ENCODE data around the gene FERMT3.

FERMT3 gene

DNA sequence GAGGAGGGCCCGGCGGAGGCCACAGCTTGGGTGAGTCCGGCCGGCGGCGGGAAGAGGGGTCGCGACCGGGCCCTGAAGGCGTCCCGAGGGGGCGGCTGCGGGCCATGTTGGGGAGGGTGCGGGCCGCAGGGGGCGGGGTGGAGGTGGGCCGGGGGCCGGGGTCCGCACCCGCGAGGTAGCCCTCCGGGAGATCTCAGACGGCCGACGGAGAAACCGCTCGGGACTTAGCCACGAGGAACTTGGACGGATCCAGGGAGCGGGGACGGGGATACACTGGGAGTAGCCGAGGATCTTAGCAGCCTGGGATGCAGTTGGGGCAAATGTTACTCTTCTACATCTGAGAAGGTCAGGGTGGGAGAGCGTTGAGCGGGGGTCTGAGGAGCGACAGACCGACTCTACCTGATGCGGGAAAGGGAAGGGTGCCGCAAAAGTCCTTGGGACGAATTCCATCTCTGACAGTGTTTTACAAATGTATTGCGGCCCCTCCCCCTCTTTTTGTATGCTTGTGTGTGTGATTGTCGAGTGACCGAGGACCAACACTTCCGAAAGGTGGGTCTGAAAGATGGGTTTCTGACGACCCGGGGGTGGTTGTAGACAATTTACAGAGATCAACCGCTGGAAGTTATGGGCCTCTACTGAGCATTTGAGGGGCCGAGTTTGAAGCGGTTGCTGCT lies 19.9 kb upstream of the FERMT3 start:
- DNase-seq = no peak

DNA sequence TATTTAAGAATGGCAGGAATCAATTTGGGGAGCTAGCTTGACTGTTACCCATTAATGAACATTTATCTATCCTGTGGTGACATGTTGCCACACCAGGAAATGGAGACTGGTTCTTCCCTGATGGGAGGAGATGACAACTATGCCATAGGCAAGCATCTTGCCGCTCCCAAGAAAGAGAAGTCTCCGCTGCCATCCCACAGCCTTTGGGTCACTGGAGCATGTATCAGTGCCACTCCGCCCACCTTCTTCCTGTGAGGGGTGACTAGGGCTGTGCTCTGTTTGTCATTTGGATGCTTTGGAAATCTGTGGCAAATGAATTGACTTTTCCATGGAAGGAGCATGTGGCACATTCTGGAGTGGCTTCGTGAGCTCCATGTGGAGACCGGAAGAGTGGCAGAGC lies 14.1 kb upstream of the FERMT3 start:
- no peak for DNase-seq

DNA sequence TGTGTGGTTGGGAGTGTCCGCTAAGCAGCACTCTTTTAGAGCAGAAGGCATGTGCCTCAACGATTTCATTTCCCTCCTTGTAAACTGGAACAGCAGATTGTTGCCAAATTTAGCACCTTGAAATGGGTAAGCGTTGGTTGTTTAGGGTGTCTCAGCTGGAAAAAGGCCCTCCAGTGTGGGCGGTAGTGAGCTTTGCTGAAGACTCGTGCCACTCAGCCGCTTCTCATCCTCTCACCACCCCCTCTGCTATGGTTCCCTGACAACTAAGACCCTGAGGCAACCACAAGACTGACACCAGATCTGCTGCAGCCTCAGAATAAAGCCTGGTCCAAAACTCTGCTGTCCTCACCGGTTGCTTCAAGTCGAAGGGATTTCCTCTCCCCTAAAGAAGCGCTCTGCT lies 9.9 kb upstream of the FERMT3 start:
- no peak for DNase-seq

DNA sequence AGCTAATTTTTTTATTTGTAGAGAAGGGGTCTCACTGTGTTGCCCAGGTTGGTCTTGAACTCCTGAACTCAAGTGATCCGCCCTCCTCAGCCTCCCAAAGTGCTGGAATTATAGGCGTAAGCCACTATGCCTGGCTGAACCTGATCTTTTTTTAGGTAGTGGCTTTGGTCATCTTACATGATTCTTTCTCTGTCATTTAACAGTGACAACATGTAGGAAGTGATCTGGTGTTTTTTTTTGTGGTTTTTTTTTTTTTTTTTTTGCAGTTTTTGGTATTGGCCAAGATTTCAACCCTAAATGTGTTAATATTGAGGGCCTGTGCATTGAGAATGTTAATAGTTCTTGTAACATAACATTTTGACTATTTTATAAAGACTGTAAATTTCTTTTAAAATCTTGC lies 8.0 kb upstream of the FERMT3 start:
- no peak for DNase-seq

DNA sequence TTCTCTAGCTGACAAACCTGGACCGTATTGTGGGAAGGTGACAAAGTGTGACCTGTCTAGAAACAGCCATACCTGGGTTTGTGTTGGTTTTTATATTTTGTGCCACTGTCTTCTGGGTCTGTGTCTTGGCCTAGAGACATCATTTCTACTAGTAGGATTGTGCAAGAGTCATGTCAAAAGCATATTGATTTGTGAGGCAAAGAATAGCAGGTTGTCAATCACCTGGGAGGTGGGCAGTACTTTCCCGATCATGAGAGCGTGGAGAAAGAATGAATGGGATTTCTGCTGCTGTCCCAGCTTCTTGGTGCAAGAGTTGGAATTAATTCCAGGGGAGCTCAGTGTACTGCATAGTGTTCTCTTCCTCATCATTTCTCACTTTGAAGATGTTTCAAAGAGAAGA lies 5.0 kb upstream of the FERMT3 start:
- no peak for DNase-seq

DNA sequence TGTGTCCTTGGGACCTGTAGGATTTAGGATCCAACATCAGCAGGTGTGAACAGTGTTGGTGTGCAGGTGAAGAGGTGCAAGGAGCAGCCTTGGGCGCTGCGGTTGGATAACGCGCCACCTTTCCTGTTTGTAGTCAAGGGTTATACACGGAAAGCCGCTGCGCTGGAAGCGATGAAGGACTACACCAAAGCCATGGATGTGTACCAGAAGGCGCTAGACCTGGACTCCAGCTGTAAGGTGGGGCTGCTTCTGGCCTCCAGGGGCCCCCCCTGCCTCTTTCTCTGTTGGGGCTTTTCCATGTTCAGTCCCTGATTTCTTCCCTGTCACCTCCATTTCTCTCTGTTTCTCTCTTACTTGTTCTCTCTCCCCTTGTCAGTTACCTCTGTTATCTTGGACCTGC lies 3.5 kb upstream of the FERMT3 start:
- DNase-seq = no peak

DNA sequence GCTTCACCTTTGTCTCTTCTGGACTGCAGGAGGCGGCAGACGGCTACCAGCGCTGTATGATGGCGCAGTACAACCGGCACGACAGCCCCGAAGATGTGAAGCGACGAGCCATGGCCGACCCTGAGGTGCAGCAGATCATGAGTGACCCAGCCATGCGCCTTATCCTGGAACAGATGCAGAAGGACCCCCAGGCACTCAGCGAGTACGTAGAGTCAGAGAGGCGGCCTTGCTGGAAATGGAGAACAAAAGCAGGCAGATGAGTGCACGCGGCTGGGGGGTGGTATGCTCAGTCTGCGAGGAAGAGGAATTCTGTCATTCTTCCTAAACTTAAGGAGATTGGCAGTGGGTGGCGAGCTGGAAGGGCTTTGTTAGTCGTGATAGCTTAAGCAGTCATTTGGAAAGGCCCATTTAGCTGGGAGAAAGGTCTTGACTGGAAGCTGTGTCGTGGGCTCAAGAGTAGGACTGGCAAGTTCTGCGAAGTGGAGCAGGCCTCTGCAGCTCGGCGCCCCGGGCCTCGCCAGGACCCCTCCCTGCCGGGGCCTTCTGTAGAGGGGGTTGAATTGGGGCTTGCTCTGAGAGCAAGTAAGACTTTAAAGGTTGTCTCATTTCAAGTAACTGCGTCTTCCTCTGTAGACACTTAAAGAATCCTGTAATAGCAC lies 3.0 kb upstream of the FERMT3 start:
- DNase-seq = no peak

DNA sequence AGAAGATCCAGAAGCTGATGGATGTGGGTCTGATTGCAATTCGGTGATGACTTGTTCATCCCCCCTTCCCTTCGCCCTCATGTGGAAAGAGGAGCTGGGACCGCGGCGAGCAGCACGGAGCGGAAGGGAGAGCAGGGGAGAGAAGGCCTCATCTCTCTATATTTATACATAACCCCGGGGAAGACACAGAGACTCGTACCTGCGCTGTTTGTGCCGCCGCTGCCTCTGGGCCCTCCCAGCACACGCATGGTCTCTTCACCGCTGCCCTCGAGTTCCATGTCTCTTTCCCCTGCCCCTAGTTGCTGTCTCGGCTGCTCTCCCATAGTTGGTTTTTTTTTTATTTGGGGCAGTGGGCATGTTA lies 2.5 kb upstream of the FERMT3 start:
- DNase-seq = no peak

DNA sequence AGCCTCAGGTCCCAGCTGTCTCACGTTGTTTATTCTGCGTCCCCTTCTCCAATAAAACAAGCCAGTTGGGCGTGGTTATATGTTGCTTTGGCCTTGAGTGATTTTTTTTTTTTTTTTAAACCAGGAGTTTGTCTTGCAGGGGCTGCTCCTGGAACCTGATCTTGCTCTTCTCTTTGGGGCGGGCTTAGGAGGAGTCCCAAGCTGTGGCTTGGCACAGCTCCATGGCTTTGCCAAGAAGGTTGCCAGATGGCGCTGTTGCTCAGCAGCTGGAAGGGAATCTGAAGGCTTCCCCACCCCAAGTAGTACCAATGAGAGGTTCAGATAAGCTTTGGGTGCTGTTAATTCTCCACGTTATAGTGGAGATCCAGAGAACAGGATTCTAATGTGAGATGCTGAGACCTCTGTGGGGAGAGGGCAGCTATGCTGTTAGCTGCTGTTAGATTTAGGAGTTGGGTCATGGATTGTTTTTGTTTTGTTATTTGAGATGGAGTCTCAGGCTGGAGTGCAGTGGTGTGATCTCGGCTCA lies 2.0 kb upstream of the FERMT3 start:
- DNase-seq = peak; percentile 90

DNA sequence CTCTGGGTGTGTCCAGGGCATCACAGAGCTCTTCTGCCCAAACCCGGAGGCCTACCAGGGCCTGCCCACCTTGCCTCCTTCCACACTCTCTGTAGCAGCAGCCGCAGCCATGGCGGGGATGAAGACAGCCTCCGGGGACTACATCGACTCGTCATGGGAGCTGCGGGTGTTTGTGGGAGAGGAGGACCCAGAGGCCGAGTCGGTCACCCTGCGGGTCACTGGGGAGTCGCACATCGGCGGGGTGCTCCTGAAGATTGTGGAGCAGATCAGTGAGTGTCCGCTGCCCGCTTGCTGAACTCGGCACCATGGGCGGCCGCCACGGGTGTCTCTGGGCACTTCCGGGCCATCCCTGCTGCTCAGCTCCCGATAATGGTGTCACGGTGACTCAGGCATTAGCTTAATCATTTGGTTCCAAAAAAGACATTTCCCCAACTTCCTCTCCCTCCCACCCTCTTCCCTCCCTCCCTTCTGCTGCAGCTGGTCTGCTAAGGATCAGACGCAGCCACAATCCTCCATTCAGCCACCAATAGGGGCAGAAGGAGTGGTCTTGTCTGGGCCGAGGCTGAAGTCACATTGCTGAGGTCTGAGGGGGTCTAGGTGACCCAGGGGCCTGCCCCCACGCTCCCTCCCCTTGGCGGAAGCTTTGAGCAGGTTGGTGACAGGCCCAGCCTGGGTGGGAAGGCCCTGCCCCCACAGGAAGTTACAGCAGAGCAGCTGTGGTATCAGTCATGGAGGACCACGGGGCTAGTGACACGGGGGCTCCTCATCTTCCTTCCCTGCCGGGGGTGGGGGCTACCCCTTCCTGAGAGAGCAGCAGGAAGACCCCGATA lies 950 bp downstream of the FERMT3 start:
- DNase-seq = peak; percentile 79

DNA sequence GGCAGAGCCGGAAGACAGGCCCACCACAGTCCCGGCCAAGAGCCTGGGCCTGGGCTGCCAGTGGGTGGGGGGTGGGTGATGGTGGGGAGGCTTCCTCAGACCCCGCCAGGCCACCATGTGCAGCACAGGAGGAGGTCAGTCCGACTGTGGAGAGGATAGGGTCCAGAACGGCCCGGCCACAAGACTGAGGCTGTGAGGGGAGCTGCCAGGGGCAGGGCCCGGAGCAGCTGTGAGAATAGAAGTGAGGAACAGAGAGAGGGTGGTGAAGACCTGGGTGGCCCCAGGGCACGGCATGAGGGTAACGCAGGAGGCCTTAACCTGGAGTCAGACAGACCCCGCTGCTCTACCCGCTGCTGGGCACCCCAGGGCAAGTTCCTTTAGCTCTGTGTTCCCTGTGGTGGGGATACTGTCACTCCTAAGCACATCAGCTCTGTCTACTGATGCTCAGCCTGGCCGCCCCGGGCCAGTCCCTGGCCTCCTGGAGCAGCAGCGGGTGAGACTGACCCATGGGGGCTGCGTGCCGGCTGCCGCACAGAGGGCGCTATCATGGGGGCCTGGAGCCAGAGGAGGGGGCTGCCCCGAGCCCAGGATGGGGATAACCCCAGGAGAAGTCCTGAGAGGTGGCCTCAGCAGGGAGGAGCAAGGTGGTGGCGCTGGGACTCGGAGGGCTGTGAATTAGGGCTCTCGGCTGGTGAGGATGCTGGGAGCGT lies 1.7 kb downstream of the FERMT3 start:
- DNase-seq = no peak

DNA sequence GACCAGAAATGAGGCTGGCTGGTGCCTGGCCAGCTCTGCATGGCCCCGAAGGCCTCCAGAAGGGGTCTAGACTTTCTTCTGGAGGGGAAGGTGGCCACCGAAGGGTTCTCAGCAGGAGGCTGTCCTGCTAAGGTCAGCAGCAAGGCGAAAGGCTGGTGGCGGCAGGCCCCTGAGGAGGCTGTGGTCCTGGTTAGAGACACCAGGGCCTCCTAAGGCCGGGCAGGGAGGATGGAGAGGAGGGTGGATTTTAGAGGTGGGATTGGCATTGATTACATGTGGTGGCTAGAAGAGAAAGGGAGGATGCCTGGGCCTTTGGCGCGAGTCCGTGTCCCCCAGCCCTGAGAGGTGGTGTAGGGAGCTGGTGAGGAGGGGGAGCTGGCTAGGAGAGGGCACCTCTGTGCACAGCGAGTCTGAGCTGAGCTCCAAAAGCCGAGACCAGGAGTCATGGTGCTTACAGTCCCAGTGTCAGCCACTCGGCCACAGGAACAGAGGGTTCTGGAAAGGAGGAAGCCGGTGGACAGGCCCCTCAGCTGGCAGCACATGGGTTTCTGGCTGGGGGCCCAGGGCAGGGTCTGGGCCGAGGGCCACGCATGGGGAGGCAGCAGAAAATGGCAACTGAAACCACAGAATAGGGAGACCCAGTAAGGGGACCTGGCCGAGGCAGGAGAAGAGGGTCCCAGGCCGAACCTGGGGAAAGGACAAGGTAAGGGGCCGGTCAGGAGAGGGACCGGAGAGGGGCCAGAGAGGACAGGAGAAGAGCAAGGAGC lies 2.5 kb downstream of the FERMT3 start:
- DNase-seq = no peak

DNA sequence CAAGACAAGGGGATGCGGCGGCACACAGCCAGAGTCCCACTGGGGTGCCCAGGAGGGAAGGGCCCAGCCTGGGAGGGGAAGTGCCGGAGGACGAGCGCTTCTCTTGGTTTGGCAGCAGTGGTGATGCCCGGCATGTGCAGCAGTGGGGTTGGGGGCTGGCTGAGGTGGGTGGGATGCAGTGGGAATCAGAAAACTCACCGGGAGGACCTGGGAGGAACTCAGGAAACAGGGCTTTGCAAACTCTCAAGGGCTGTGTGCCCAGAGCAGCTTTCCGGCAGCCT lies 3.0 kb downstream of the FERMT3 start:
- DNase-seq = no peak

DNA sequence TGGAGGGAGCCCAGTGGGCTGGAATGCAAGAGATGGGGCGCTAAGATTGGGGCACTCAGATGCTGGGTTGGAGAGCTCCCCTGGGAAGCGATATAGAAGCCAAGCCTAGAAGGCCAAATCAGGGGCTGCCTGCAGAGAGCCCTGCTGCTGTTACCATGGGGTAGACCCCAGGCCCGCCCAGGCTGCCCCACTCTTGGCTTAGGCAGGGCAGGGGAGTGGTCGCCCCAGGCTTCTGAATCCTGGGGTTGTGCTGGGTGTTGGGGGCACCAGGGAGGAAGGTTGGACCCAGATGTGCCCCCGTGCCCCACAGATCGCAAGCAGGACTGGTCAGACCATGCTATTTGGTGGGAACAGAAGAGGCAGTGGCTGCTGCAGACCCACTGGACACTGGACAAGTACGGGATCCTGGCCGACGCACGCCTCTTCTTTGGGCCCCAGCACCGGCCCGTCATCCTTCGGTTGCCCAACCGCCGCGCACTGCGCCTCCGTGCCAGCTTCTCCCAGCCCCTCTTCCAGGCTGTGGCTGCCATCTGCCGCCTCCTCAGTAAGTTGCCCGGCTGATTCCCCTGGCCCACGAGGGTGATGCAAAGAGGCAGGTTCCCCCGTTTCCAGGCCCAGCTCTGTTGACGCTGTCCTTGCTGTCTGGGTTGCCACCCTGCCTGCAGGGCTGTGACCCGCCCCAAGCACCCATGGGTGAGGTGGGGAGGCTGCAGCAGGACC lies 3.9 kb downstream of the FERMT3 start:
- DNase-seq = no peak

DNA sequence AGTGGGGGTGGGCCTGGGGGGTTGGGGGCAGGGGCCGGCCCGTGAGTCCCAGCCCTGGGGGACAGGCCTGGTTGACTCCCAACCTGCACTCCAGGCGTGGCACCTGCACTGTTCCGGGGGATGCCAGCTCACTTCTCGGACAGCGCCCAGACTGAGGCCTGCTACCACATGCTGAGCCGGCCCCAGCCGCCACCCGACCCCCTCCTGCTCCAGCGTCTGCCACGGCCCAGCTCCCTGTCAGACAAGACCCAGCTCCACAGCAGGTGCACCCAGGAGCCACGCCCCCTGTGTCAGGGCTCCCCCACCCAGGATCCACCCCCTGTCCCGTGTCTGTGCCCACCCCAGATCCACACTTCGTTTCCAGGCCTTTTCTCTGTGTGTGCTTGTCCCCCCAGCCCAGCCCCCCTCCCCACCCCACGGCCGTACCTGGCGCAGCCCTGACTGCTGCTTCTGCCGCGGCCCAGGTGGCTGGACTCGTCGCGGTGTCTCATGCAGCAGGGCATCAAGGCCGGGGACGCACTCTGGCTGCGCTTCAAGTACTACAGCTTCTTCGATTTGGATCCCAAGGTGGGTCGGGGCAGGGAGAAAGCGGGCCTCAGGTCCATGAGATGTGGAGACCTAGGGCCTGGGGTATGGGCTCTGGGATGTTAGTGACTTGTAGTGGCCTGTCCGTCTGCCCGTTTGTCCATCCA lies 4.8 kb downstream of the FERMT3 start:
- no peak for DNase-seq

DNA sequence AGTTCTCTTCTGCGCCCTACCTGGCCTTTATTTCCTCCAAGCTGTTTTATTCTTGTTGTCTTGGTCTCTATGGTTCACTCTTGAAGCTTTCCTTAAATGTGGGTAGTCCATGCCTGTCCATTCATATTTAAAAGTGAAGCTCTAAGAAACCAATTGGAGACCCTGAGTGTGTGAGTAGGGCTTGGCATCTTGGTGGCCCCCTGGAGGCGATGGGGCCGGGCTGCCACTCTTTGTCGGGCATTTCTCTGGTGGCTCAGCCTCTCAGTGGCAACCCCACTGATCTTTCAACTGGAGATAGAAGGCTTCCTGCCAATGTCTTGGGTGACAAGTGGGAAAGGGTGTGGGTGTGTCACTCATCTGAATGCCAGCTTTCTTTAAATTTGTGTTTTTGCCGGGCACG lies 10.4 kb downstream of the FERMT3 start:
- no peak for DNase-seq

DNA sequence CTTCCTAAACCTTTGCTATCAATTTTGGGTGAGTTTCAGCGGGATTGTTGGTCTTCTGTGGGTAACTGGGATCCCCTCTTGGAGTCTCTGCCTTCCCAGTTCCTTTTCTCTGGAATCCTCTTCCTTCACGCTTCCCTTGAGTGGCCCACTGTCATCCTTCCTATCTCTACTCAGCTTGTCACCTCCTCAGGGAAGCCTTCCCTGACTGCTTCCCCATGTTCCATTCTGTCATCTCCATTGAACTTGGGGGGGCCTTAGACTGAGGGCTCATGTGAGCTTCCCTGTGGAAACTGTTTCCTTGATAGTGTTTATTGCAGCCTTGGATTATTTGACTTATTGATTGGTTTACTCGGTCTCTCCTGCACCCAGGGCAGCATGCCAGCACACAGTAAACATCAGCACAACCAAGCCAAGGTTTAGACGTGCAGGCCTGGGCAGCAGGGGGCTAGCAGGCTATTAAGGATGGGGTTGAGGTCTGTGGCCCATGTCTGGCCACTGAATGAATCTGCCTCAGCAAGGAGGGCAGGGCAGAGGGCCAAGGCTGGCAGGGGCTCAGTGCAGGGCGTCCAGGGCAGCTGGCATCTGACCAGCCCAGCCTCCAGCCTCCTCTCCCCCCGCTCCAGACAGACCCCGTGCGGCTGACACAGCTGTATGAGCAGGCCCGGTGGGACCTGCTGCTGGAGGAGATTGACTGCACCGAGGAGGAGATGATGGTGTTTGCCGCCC lies 12.3 kb downstream of the FERMT3 start:
- no peak for DNase-seq

DNA sequence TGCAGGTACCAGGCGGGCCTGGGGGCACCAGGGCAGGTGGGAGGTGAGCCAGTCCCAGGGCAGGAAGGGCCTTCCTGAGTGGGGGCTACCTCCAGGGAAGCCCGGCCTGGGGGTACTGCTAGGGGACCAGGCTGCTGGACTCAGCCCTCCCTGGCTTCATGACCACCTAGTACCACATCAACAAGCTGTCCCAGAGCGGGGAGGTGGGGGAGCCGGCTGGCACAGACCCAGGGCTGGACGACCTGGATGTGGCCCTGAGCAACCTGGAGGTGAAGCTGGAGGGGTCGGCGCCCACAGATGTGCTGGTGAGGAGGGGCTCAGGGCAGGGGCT lies 12.8 kb downstream of the FERMT3 start:
- peak; percentile 29 for DNase-seq

DNA sequence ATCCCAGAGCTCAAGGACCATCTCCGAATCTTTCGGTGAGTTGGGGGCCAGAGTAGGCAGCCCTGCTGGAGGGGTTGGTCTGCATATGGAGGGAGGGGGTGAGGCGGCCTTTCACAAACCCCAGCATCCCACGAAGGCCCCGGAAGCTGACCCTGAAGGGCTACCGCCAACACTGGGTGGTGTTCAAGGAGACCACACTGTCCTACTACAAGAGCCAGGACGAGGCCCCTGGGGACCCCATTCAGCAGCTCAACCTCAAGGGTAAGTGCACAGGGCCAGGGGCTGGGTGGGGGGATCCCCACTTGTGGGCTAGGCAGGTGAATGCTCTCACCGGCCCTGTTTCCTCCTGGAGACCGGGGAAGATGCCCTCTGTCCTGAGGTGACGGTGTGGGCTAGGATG lies 13.2 kb downstream of the FERMT3 start:
- no peak for DNase-seq

DNA sequence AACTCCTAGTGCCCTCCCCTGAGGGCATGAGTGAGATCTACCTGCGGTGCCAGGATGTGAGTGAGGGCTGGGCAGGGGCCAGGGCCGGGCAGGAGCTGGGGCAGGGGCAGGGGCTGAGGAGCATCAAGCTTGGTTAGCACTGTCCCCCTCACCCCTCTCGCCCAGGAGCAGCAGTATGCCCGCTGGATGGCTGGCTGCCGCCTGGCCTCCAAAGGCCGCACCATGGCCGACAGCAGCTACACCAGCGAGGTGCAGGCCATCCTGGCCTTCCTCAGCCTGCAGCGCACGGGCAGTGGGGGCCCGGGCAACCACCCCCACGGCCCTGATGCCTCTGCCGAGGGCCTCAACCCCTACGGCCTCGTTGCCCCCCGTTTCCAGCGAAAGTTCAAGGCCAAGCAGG lies 13.8 kb downstream of the FERMT3 start:
- DNase-seq = no peak

DNA sequence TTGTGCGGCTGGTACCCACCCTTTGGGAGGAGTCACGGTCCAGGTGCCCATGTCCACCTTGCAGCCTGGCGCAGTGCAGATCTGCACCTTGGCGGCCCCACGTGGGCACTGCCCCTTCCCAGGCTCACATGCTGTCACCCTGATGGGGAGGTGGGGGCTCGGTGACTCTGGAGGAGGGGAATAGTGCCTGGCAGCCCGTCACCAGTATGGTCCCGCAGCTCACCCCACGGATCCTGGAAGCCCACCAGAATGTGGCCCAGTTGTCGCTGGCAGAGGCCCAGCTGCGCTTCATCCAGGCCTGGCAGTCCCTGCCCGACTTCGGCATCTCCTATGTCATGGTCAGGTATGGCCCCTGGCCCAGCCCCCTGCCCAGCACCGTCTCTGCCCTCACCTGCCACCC lies 14.3 kb downstream of the FERMT3 start:
- peak; percentile 37 for DNase-seq

Data from femur (tissue), 1 donor.